HepG2 (cell line): ENCODE data around the gene ATXN2. TPM values are rescaled to one million over a fixed set of nuclear protein-coding genes. Genes with fewer than 3 reads are reported as not detected.

ENCODE experiments used
- ATAC-seq: fragments of 200-7000 bp; cut with Tn5 transposase; 3 replicates; pipeline ENCODE4 v1.9.1; 2020; ENCODE audit warnings: mild to moderate bottlenecking, moderate library complexity
- BruUV-seq: library from RNA; stranded (reverse); fragments of 400-500 nt; replicated peaks from 2 replicates; lab custom pipeline; 2021; lab: Mats Ljungman, UMichigan
- CTCF ChIA-PET: fragments of 300-600 bp; formaldehyde crosslinking; extraction: SDS; loops from one replicate; lab custom pipeline; 2021; ENCODE audit warnings: low total read pairs, inconsistent platforms, low intra/inter-chr PET ratio; lab: Yijun Ruan, JAX
- POLR2A ChIA-PET: fragments of 350-600 bp; sonication (Branson Sonifier 250); formaldehyde crosslinking; loops from one replicate; lab custom pipeline; 2020; ENCODE audit warnings: antibody characterized with exemption, inconsistent platforms; lab: Yijun Ruan, JAX
- DNase-seq: peaks from one replicate; pipeline ENCODE4 v3.0.0-alpha.2; 2015; ENCODE audit warnings: low spot score
- FAIRE-seq: peaks from 3 replicates; lab custom pipeline; 2011; peaks lifted over from hg19 to GRCh38; lab: Jason Lieb, UNC
- H2AFZ ChIP-seq: one replicate; pipeline ENCODE4 v1.6.1; 2011; ENCODE audit warnings: low read length, inconsistent platforms
- H3K27ac ChIP-seq: fragments of 300-600 bp; 3 replicates; pipeline ENCODE4 v1.8.0; 2011; ENCODE audit warnings: mixed run types, mild to moderate bottlenecking, mixed read lengths, low read length, inconsistent platforms; ENCODE audit not compliant: insufficient read depth; ENCODE audit errors: extremely low read length
- H3K27me3 ChIP-seq, 2 experiments: fragments of 200-600 bp in 1 of 2; 2 replicates in 1 of 2; 3 replicates in 1 of 2; pipeline versions ENCODE4 v1.6.0 to v1.8.0; 2011; ENCODE audit warnings: low read length in 2 of 2, mild to moderate bottlenecking in 2 of 2, moderate library complexity in 2 of 2, inconsistent platforms in 1 of 2; ENCODE audit not compliant: insufficient read depth in 2 of 2, control insufficient read depth in 1 of 2
- H3K36me3 ChIP-seq, 2 experiments: fragments of 200-600 bp in 1 of 2; replicated peaks in 1 of 2; 2 replicates in 1 of 2; 3 replicates in 1 of 2; pipeline versions ENCODE4 v1.5.1 to v1.8.0; 2011; ENCODE audit warnings: low read length in 2 of 2, inconsistent platforms in 1 of 2; ENCODE audit not compliant: insufficient read depth in 2 of 2, control insufficient read depth in 1 of 2
- H3K4me1 ChIP-seq: 2 replicates; pipeline ENCODE4 v1.5.1; 2012; ENCODE audit warnings: low read length, inconsistent platforms; ENCODE audit not compliant: insufficient read depth
- H3K4me2 ChIP-seq: 2 replicates; pipeline ENCODE4 v1.6.0; 2011; ENCODE audit warnings: low read depth, low read length, inconsistent platforms
- H3K4me3 ChIP-seq, 3 experiments: fragments of 200-600 bp in 1 of 3; sonication (generic), shearing (Covaris generic) in 1 of 3; replicated peaks in 1 of 3; 2 replicates each; pipeline ENCODE4 v1.5.1; 2011 to 2016; ENCODE audit warnings: low read length in 3 of 3, inconsistent platforms in 2 of 3, low read depth in 2 of 3, mild to moderate bottlenecking in 2 of 3, control low read depth in 1 of 3, mixed read lengths in 1 of 3; ENCODE audit not compliant: insufficient read depth in 1 of 3
- H3K79me2 ChIP-seq: one replicate; pipeline ENCODE4 v1.6.1; 2011; ENCODE audit warnings: low read length, inconsistent platforms; ENCODE audit not compliant: insufficient read depth
- H3K9ac ChIP-seq: 2 replicates; pipeline ENCODE4 v1.6.0; 2011; ENCODE audit warnings: mild to moderate bottlenecking, low read depth, low read length, inconsistent platforms; ENCODE audit not compliant: insufficient read depth
- H3K9me3 ChIP-seq: 2 replicates; pipeline ENCODE4 v1.5.1; 2012; ENCODE audit warnings: mild to moderate bottlenecking, low read length
- H4K20me1 ChIP-seq: 2 replicates; pipeline ENCODE4 v1.6.0; 2011; ENCODE audit warnings: inconsistent platforms, mild to moderate bottlenecking, low read length, moderate library complexity; ENCODE audit not compliant: insufficient read depth
- ARNT2 ChIP-seq: sonication (generic); formaldehyde crosslinking; IDR thresholded peaks from 2 replicates; pipeline ENCODE4 v1.8.0; 2022; ENCODE audit warnings: mild to moderate bottlenecking, low read depth, missing genetic modification reagents, moderate library complexity
- BORCS8-MEF2B ChIP-seq: sonication (generic); formaldehyde crosslinking; IDR thresholded peaks from 2 replicates; pipeline ENCODE4 v1.8.0; 2022; ENCODE audit warnings: mild to moderate bottlenecking, missing genetic modification reagents
- ETV5 ChIP-seq: IDR thresholded peaks from 2 replicates; pipeline ENCODE4 v1.6.1; 2018; ENCODE audit warnings: missing biosample characterization, missing genetic modification reagents, inconsistent platforms, borderline replicate concordance
- GATA4 ChIP-seq: sonication (generic); IDR thresholded peaks from 2 replicates; pipeline ENCODE4 v1.6.1; 2016; ENCODE audit warnings: antibody characterized with exemption, low read depth, borderline replicate concordance
- IRF2 ChIP-seq: IDR thresholded peaks from 2 replicates; pipeline ENCODE4 v1.6.1; 2018; ENCODE audit warnings: missing genetic modification reagents, missing compliant biosample characterization
- SCMH1 ChIP-seq: sonication (generic); formaldehyde crosslinking; IDR thresholded peaks from 2 replicates; pipeline ENCODE4 v1.9.0; 2021; ENCODE audit warnings: missing genetic modification reagents, mild to moderate bottlenecking, borderline replicate concordance
- ZNF17 ChIP-seq: sonication (generic); formaldehyde crosslinking; IDR thresholded peaks from 2 replicates; pipeline ENCODE4 v1.5.0; 2020; ENCODE audit warnings: mild to moderate bottlenecking, missing genetic modification reagents
- ZNF354B ChIP-seq: sonication (generic); formaldehyde crosslinking; IDR thresholded peaks from 2 replicates; pipeline ENCODE4 v1.8.0; 2022; ENCODE audit warnings: mild to moderate bottlenecking, missing genetic modification reagents
- ZNF605 ChIP-seq: sonication (generic); formaldehyde crosslinking; IDR thresholded peaks from 2 replicates; pipeline ENCODE4 v1.8.0; 2022; ENCODE audit warnings: mild to moderate bottlenecking, missing genetic modification reagents
- WGBS: methylation state at CpG from one replicate; pipeline ENCODE4 v1.1.6; 2017; ENCODE audit warnings: low lambda C conversion rate; 5-methylcytosine and 5-hydroxymethylcytosine counted together
- in situ Hi-C: cut with HindIII; loops from 2 replicates; pipeline ENCODE4 v1.10.0; 2017; ENCODE audit warnings: low pct_unique_long_range_greater_than_20kb; ENCODE audit not compliant: extremely low pct_ligation_motif_present
- intact Hi-C: fragments of 100-400 bp; cut with micrococcal nuclease; formaldehyde crosslinking; loops from one replicate; pipeline ENCODE4 v1.10.0; 2022; ENCODE audit not compliant: unreplicated experiment
- polyA plus RNA-seq, 8 experiments: library from polyadenylated mRNA; depleted of rRNA in 3 of 8; stranded (reverse) in 7 of 8; unstranded in 1 of 8; fragments of >200 nt; fragmentation: Illumina TruSeq in 4 of 8; extraction: Trizol in 4 of 8; gene quantifications; 2 replicates each; pipeline versions ENCODE4 v1.2.1 to v1.2.3, GENCODE V29; 2011 to 2016; ENCODE audit warnings: low read depth in 4 of 8, missing spikeins in 1 of 8, mixed read lengths in 1 of 8; ENCODE audit not compliant: insufficient read depth in 1 of 8
- total RNA-seq, 5 experiments: library from RNA; depleted of rRNA; stranded (reverse); fragments of >200 nt; fragmentation: Illumina TruSeq; extraction: Trizol; gene quantifications; 2 replicates each; pipeline ENCODE4 v1.2.3, GENCODE V29; 2016; ENCODE audit warnings: low read depth in 1 of 5
- TF ChIP-seq, protein P1 (sequence below): sonication (generic); formaldehyde crosslinking; IDR thresholded peaks from 2 replicates; pipeline ENCODE4 v1.8.0; 2022; ENCODE audit warnings: mild to moderate bottlenecking, missing genetic modification reagents, moderate library complexity
- TF ChIP-seq, protein P2 (sequence below): sonication (generic); formaldehyde crosslinking; IDR thresholded peaks from 2 replicates; pipeline ENCODE4 v1.5.0; 2020; ENCODE audit warnings: mild to moderate bottlenecking, missing genetic modification reagents, moderate library complexity
- TF ChIP-seq, protein P3 (sequence below): IDR thresholded peaks from 2 replicates; pipeline ENCODE4 v1.6.1; 2012; ENCODE audit warnings: low read length, improper control_type of control experiment

ATXN2 gene
- total and polyA plus RNA-seq, 2 of the 13 experiments (the other 11 are each of a cell fraction or from before 2014, with no cell fraction given) = 18.1 to 27.1 TPM

DNA sequence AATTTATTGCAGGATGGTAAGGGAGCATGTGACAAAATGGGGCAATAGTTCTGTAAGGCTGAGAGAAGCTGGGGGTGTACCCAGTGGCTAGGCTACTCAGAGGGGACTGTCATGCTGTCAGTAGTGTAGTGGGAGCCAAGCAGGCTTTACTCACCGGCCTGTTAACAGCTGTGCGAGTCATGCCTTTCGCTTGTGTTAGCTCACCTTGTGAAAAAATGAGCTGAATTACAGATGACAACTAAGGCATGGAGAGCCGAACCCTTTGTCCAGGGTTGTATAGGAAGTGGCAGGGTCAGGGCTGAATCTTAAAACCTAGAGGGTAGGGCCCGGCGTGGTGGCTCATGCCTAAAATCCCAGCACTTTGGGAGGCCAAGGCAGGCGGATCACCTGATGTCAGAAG, 155.5 kb downstream of the ATXN2 start:
- Histone ChIP-seq H3K9ac (no peak overlapping the region), H3K27ac (no peak overlapping the region), H3K79me2 (no peaks in the 10 kb centered on the region), H3K36me3 (peaks cover 30 to 77% of the 10 kb centered on the region in 2 experiments), H4K20me1 (0 out of 2 replicates have a peak, but pooled peaks cover 5% of the 10 kb centered on the region), H3K9me3 (no peaks in the 10 kb centered on the region), H3K4me1 (no peaks in the 10 kb centered on the region), H3K4me3 (no peak overlapping the region), H2AFZ (no peak overlapping the region), H3K27me3 (no peaks in the 10 kb centered on the region; a peak in 1 of 5 replicates), H3K4me2 (no peak overlapping the region)
- no TSS peak for BruUV-seq
- ATAC-seq = no peak
- in situ Hi-C loops = no loop called here
- no peak for FAIRE-seq
- 98% methylated on average over 7 of the region's 7 CpGs for WGBS
- ChIA-PET POLR2A (no interaction called here), CTCF (no interaction called here)
- intact Hi-C loops = no loop called here
- no peak for DNase-seq
- TF ChIP-seq, protein P1, sequence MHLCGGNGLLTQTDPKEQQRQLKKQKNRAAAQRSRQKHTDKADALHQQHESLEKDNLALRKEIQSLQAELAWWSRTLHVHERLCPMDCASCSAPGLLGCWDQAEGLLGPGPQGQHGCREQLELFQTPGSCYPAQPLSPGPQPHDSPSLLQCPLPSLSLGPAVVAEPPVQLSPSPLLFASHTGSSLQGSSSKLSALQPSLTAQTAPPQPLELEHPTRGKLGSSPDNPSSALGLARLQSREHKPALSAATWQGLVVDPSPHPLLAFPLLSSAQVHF (CRISPR knock-in tag) = no peak
- no peak for TF ChIP-seq GATA4
- no peak for TF ChIP-seq ZNF354B (CRISPR knock-in tag)
- TF ChIP-seq IRF2 = no peak
- TF ChIP-seq, protein P2, sequence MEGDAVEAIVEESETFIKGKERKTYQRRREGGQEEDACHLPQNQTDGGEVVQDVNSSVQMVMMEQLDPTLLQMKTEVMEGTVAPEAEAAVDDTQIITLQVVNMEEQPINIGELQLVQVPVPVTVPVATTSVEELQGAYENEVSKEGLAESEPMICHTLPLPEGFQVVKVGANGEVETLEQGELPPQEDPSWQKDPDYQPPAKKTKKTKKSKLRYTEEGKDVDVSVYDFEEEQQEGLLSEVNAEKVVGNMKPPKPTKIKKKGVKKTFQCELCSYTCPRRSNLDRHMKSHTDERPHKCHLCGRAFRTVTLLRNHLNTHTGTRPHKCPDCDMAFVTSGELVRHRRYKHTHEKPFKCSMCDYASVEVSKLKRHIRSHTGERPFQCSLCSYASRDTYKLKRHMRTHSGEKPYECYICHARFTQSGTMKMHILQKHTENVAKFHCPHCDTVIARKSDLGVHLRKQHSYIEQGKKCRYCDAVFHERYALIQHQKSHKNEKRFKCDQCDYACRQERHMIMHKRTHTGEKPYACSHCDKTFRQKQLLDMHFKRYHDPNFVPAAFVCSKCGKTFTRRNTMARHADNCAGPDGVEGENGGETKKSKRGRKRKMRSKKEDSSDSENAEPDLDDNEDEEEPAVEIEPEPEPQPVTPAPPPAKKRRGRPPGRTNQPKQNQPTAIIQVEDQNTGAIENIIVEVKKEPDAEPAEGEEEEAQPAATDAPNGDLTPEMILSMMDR (CRISPR knock-in tag) = no peak
- TF ChIP-seq ARNT2 (CRISPR knock-in tag) = no peak
- no peak for TF ChIP-seq ETV5 (CRISPR knock-in tag)
- no peak for TF ChIP-seq BORCS8-MEF2B (CRISPR knock-in tag)
- TF ChIP-seq ZNF605 (CRISPR knock-in tag) = no peak
- no peak for TF ChIP-seq SCMH1 (CRISPR knock-in tag)
- TF ChIP-seq, protein P3, sequence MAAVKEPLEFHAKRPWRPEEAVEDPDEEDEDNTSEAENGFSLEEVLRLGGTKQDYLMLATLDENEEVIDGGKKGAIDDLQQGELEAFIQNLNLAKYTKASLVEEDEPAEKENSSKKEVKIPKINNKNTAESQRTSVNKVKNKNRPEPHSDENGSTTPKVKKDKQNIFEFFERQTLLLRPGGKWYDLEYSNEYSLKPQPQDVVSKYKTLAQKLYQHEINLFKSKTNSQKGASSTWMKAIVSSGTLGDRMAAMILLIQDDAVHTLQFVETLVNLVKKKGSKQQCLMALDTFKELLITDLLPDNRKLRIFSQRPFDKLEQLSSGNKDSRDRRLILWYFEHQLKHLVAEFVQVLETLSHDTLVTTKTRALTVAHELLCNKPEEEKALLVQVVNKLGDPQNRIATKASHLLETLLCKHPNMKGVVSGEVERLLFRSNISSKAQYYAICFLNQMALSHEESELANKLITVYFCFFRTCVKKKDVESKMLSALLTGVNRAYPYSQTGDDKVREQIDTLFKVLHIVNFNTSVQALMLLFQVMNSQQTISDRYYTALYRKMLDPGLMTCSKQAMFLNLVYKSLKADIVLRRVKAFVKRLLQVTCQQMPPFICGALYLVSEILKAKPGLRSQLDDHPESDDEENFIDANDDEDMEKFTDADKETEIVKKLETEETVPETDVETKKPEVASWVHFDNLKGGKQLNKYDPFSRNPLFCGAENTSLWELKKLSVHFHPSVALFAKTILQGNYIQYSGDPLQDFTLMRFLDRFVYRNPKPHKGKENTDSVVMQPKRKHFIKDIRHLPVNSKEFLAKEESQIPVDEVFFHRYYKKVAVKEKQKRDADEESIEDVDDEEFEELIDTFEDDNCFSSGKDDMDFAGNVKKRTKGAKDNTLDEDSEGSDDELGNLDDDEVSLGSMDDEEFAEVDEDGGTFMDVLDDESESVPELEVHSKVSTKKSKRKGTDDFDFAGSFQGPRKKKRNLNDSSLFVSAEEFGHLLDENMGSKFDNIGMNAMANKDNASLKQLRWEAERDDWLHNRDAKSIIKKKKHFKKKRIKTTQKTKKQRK = no peak
- TF ChIP-seq ZNF17 = no peak
